MCF 10A (cell line): ENCODE results near the gene KCNJ4. TPM values are rescaled to one million over a fixed set of nuclear protein-coding genes. Genes with fewer than 3 reads are reported as not detected.

ENCODE experiments used
- BruUV-seq: library from RNA; stranded (reverse); fragments of 400-500 nt; replicated peaks from 2 replicates; lab custom pipeline; 2021; lab: Mats Ljungman, UMichigan
- CTCF ChIA-PET: fragments of 300-600 bp; sonication (Branson Sonifier 250); formaldehyde crosslinking; extraction: SDS; loops from one replicate; lab custom pipeline; 2021; ENCODE audit warnings: antibody characterized with exemption, inconsistent platforms; lab: Yijun Ruan, JAX
- POLR2A ChIA-PET: fragments of 300-600, 350-650 bp; sonication (Branson Sonifier 250); formaldehyde crosslinking; extraction: SDS; loops from one replicate; lab custom pipeline; 2020; ENCODE audit warnings: antibody characterized with exemption, inconsistent platforms; lab: Yijun Ruan, JAX
- DNase-seq: peaks from one replicate; pipeline ENCODE4 v3.0.0-alpha.2; 2018; ENCODE audit not compliant: unreplicated experiment
- H3K27ac Mint-ChIP-seq: one replicate; pipeline ENCODE4 v1.8.0; 2022; ENCODE audit warnings: mild to moderate bottlenecking, low read depth, mixed read lengths; ENCODE audit not compliant: unreplicated experiment
- H3K27me3 Mint-ChIP-seq: one replicate; pipeline ENCODE4 v1.8.0; 2022; ENCODE audit warnings: mixed read lengths; ENCODE audit not compliant: insufficient read depth, unreplicated experiment
- H3K36me3 Mint-ChIP-seq: one replicate; pipeline ENCODE4 v1.8.0; 2022; ENCODE audit warnings: mild to moderate bottlenecking, moderate library complexity, mixed read lengths; ENCODE audit not compliant: insufficient read depth, unreplicated experiment
- H3K4me1 Mint-ChIP-seq: one replicate; pipeline ENCODE4 v1.8.0; 2022; ENCODE audit warnings: mixed read lengths; ENCODE audit not compliant: insufficient read depth, unreplicated experiment
- H3K4me3 Mint-ChIP-seq: one replicate; pipeline ENCODE4 v1.8.0; 2022; ENCODE audit warnings: mild to moderate bottlenecking, moderate library complexity, mixed read lengths; ENCODE audit not compliant: unreplicated experiment
- H3K9me3 Mint-ChIP-seq: one replicate; pipeline ENCODE4 v1.8.0; 2022; ENCODE audit warnings: mixed read lengths; ENCODE audit not compliant: unreplicated experiment
- intact Hi-C: fragments of 100-400 bp; cut with micrococcal nuclease; formaldehyde crosslinking; loops from 2 replicates; pipeline ENCODE4 v1.14.1; 2022
- total RNA-seq: library from RNA; stranded (reverse); gene quantifications from 2 replicates; pipeline ENCODE4 v1.2.3, GENCODE V29; 2022
- TF ChIP-seq, protein P1 (sequence below): fragments of 200-600 bp; IDR thresholded peaks from one replicate; pipeline ENCODE4 v1.8.0; 2022; ENCODE audit warnings: antibody characterized with exemption, mild to moderate bottlenecking; ENCODE audit not compliant: unreplicated experiment

Gene KCNJ4
- total RNA-seq, 1 experiment from 2014 or later = not detected

DNA sequence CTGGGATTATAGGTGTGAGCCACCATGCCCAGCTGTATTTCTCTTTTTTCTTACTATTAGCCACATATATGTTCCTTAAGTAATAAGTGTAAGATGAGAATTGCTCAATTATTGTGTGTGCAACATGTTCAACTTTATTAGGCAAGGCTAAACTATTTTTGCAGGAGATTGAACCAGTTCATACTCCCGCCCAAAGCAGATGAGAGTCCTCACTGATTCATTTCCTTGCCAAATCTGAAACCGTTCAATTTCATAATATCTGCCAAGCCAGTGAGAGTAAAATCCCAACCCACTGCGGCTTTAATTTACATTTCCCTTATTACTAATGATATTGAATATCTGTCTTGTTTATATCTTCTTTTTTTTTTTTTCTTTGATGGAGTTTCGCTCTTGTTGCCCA is 48.4 kb downstream of the KCNJ4 start:
- peak; percentile 64 for DNase-seq
- BruUV-seq = no TSS peak

GRCh38 chr22:38404419-38404818 is 50.6 kb downstream of the KCNJ4 start:
- CTCF ChIA-PET = interaction anchor here (0.6 kb wide), 1 partner anchor 354 kb away, joined by 3 read pairs; no protein-coding TSS in a partner anchor
- POLR2A ChIA-PET = no interaction called here
- TF ChIP-seq, protein P1, sequence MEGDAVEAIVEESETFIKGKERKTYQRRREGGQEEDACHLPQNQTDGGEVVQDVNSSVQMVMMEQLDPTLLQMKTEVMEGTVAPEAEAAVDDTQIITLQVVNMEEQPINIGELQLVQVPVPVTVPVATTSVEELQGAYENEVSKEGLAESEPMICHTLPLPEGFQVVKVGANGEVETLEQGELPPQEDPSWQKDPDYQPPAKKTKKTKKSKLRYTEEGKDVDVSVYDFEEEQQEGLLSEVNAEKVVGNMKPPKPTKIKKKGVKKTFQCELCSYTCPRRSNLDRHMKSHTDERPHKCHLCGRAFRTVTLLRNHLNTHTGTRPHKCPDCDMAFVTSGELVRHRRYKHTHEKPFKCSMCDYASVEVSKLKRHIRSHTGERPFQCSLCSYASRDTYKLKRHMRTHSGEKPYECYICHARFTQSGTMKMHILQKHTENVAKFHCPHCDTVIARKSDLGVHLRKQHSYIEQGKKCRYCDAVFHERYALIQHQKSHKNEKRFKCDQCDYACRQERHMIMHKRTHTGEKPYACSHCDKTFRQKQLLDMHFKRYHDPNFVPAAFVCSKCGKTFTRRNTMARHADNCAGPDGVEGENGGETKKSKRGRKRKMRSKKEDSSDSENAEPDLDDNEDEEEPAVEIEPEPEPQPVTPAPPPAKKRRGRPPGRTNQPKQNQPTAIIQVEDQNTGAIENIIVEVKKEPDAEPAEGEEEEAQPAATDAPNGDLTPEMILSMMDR = no peak
- BruUV-seq = no TSS peak
- Mint-ChIP-seq H3K27ac (no peak overlapping the region), H3K4me1 (no peaks in the 10 kb centered on the region), H3K4me3 (no peak overlapping the region), H3K36me3 (no peaks in the 10 kb centered on the region), H3K27me3 (no peaks in the 10 kb centered on the region), H3K9me3 (no peaks in the 10 kb centered on the region)
- intact Hi-C loops = no loop called here
- DNase-seq = no peak

More for the DNA sequence above, 48.4 kb downstream of the KCNJ4 start:
- no peaks in the 10 kb centered on the region for H3K4me1 Mint-ChIP-seq
- intact Hi-C loops = no loop called here
- no peaks in the 10 kb centered on the region for H3K9me3 Mint-ChIP-seq
- CTCF ChIA-PET = no interaction called here
- H3K27me3 Mint-ChIP-seq = no peaks in the 10 kb centered on the region
- H3K36me3 Mint-ChIP-seq = no peaks in the 10 kb centered on the region
- POLR2A ChIA-PET = interaction anchor here (1.0 to 1.2 kb wide), 2 partner anchors 13 to 94 kb away, joined by 3 to 5 read pairs; no protein-coding TSS in a partner anchor
- TF ChIP-seq, protein P1 = no peak
- H3K27ac Mint-ChIP-seq = no peak overlapping the region
- H3K4me3 Mint-ChIP-seq = no peak overlapping the region

GRCh38 chr22:38403812-38404211 is 51.2 kb downstream of the KCNJ4 start:
- Mint-ChIP-seq H3K4me1 (no peaks in the 10 kb centered on the region), H3K36me3 (no peaks in the 10 kb centered on the region), H3K4me3 (no peak overlapping the region), H3K27ac (no peak overlapping the region), H3K27me3 (no peaks in the 10 kb centered on the region), H3K9me3 (no peaks in the 10 kb centered on the region)
- DNase-seq = no peak
- ChIA-PET POLR2A (interaction anchor here (0.5 kb wide), 1 partner anchor 661 kb away, joined by 3 read pairs; no protein-coding TSS in a partner anchor), CTCF (interaction anchor here (0.6 kb wide), 1 partner anchor 354 kb away, joined by 3 read pairs; no protein-coding TSS in a partner anchor)
- intact Hi-C loops = no loop called here
- BruUV-seq = no TSS peak
- TF ChIP-seq, protein P1 = no peak

DNA sequence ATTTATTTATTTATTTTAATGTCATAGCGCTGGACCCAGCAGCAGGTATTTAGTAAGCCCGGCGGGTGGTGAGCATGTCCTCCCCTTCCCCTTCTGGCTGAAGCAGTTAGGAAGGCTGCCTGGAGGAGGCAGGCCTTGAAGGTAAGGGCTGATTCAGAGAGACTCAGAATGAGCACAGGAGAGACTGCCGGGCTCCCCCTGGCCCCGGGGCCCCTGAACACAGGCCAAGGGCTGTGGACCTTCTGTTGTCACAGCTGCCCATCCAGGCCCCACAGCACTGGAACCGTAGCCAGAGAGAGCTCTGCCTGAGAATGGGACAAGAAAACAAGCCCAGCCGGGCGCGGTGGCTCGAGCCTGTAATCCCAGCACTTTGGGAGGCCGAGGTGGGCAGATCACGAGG is 52.8 kb downstream of the KCNJ4 start:
- TF ChIP-seq, protein P1 = no peak
- Mint-ChIP-seq H3K4me3 (no peak overlapping the region), H3K4me1 (no peaks in the 10 kb centered on the region), H3K9me3 (no peaks in the 10 kb centered on the region), H3K36me3 (no peaks in the 10 kb centered on the region), H3K27ac (no peak overlapping the region), H3K27me3 (no peaks in the 10 kb centered on the region)
- no peak for DNase-seq
- ChIA-PET POLR2A (interaction anchor here (1.3 kb wide), 1 partner anchor 368 kb away, joined by 3 read pairs; no protein-coding TSS in a partner anchor), CTCF (no interaction called here)
- intact Hi-C loops = no loop called here
- no TSS peak for BruUV-seq
